NCI-H2227 treated with DMSO at 0.1 percent for 48 hours (cell line): ENCODE results near the gene WHRN.

Experiments
- DNase-seq: peaks from one replicate; lab custom pipeline; 2025; lab: John Stamatoyannopoulos, UW

The WHRN gene

GRCh38 chr9:114364134-114365041 is 140.9 kb downstream of the WHRN start:
- no peak for DNase-seq

GRCh38 chr9:114363424-114363823 is 141.8 kb downstream of the WHRN start:
- DNase-seq, result no peak

DNA sequence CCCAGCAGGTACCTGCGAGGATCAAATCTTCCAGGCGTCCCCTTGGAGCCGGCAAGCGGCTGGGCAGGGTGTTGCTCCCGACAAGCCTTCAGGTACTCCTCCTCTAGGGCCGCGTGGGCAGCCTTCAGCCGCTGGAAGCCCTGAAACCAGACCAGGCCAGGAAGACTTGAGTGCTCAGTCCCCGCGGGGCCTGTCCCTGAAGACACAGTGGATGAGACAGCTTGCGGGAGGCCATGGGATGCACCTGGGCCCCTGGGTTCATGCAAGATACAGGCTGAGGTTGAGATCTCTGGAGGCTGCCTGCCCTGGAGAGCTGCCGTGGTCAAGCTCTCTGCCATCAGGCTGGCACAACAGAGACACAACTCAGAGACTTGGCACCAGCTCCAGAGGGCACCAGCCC is 142.9 kb downstream of the WHRN start:
- no peak for DNase-seq

GRCh38 chr9:114361542-114361941 is 143.7 kb downstream of the WHRN start:
- no peak for DNase-seq

DNA sequence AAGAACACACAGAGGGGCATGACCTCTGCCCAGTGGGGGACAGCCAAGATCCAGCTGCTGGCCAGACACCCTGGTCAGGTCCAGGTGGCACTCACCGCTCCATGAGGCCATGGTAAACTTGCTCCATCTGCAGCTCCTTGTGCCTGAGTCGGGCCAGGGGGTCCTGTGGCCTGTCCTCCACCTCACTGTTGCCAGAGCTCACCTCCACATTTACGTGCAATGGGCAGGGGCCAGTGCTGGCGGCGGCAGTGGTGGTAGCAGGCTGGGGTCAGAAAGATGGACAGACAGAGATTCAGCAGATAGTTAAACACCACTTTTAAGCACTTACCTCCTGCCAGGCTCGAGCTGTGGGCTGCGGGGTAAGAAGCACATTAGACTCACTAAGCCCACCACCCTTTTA is 145.5 kb downstream of the WHRN start:
- DNase-seq, result no peak

- no peak for DNase-seq
Observed at GRCh38 chr9:114357911-114358328, 147.4 kb downstream of the WHRN start.

- no peak for DNase-seq
Observed at GRCh38 chr9:114357360-114357759, 147.9 kb downstream of the WHRN start.

GRCh38 chr9:114356792-114357191 is 148.5 kb downstream of the WHRN start:
- DNase-seq, result no peak

DNA sequence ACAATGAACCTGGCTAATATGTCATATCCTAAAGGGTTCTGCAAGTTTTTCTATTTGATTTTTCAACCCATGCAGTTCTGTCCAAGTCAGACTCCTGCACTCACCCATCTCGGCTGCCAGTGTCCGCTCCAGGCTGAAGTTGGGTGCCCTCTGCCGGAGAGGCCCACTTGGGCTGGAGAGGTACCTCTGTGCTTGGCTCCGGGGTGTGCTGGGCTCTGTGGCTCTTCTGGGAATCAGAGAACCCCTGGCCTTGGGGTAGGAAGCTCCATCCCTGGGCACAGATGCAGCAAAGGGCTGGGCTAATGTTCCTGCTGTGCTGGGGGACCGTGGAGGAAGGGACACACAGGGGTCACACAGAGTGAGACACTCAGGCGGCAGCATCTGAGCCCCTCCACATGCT is 149.5 kb downstream of the WHRN start:
- no peak for DNase-seq
